OCI-LY7 (cell line): Measurements from ENCODE around the gene VEGFB. TPM values are rescaled to one million over a fixed set of nuclear protein-coding genes. Genes with fewer than 3 reads are reported as not detected.

ENCODE experiments used
- BruUV-seq: library from RNA; stranded (reverse); fragments of 400-500 nt; replicated peaks from 2 replicates; lab custom pipeline; 2021; lab: Mats Ljungman, UMichigan
- CTCF ChIA-PET: fragments of 300-600 bp; sonication (Branson Sonifier 250); formaldehyde crosslinking; loops from one replicate; lab custom pipeline; 2022; ENCODE audit warnings: antibody characterized with exemption; ENCODE audit not compliant: unreplicated experiment; lab: Charles Lee
- POLR2A ChIA-PET: fragments of 300-600 bp; sonication (Branson Sonifier 250); formaldehyde crosslinking; loops from one replicate; lab custom pipeline; 2022; ENCODE audit warnings: antibody characterized with exemption; lab: Charles Lee
- DNase-seq: peaks from one replicate; pipeline ENCODE4 v3.0.0-alpha.2; 2015; ENCODE audit warnings: low spot score
- H2AFZ ChIP-seq: fragments of 200-600 bp; sonication (generic), shearing (Covaris generic); 2 replicates; pipeline ENCODE4 v1.6.1; 2014; ENCODE audit warnings: mild to moderate bottlenecking, antibody characterized with exemption, low read length, moderate library complexity
- H3K27ac ChIP-seq: fragments of 200-600 bp; sonication (generic); 2 replicates; pipeline ENCODE4 v1.5.1; 2014; ENCODE audit warnings: mixed run types, low read depth, mild to moderate bottlenecking, moderate library complexity, low read length, inconsistent platforms; ENCODE audit not compliant: poor library complexity, severe bottlenecking
- H3K36me3 ChIP-seq: fragments of 200-600 bp; sonication (generic); 2 replicates; pipeline ENCODE4 v1.6.1; 2014; ENCODE audit warnings: mild to moderate bottlenecking, antibody characterized with exemption, low read length, moderate library complexity, mixed read lengths; ENCODE audit not compliant: insufficient read depth
- H3K4me1 ChIP-seq: fragments of 200-600 bp; sonication (generic); 2 replicates; pipeline ENCODE4 v1.5.1; 2014; ENCODE audit warnings: mild to moderate bottlenecking, low read length; ENCODE audit not compliant: insufficient read depth, poor library complexity, severe bottlenecking
- H3K4me2 ChIP-seq: fragments of 200-600 bp; sonication (generic); 2 replicates; pipeline ENCODE4 v1.6.1; 2014; ENCODE audit warnings: mild to moderate bottlenecking, low read length
- H3K4me3 ChIP-seq: fragments of 200-600 bp; sonication (generic); 2 replicates; pipeline ENCODE4 v1.5.1; 2014; ENCODE audit warnings: mild to moderate bottlenecking, low read depth, low read length; ENCODE audit not compliant: poor library complexity, severe bottlenecking
- H3K79me2 ChIP-seq: fragments of 200-600 bp; sonication (generic); 2 replicates; pipeline ENCODE4 v1.6.1; 2016; ENCODE audit warnings: low read depth, mild to moderate bottlenecking, low read length, moderate library complexity, mixed read lengths; ENCODE audit not compliant: insufficient read depth
- H3K9me2 ChIP-seq: fragments of 200-600 bp; sonication (generic); 2 replicates; pipeline ENCODE4 v1.6.1; 2016; ENCODE audit warnings: mild to moderate bottlenecking, low read length, mixed read lengths; ENCODE audit not compliant: insufficient read depth
- H3K9me3 ChIP-seq: fragments of 200-600 bp; sonication (generic); 2 replicates; pipeline ENCODE4 v1.6.1; 2014; ENCODE audit warnings: mild to moderate bottlenecking, mixed run types, low read length, mixed read lengths
- H4K20me1 ChIP-seq: fragments of 200-600 bp; sonication (generic); 2 replicates; pipeline ENCODE4 v1.6.1; 2014; ENCODE audit warnings: mild to moderate bottlenecking, antibody characterized with exemption, low read length, moderate library complexity, mixed read lengths; ENCODE audit not compliant: insufficient read depth
- EZH2phosphoT487 ChIP-seq: fragments of 200-600 bp; sonication (generic); IDR thresholded peaks from 2 replicates; pipeline ENCODE4 v1.6.1; 2018; ENCODE audit warnings: low read depth, borderline replicate concordance, mild to moderate bottlenecking, mixed run types, antibody characterized with exemption, low read length, moderate library complexity, mixed read lengths
- intact Hi-C: fragments of 100-400 bp; cut with micrococcal nuclease; formaldehyde crosslinking; loops from one replicate; pipeline ENCODE4 v1.10.0; 2022; ENCODE audit not compliant: unreplicated experiment
- total RNA-seq, 2 experiments: library from RNA; depleted of rRNA in 1 of 2; stranded (reverse); fragments of >200 nt in 1 of 2; shearing (Covaris generic) in 1 of 2; gene quantifications; 2 replicates each; pipeline ENCODE4 v1.2.3, GENCODE V29; 2014 to 2022
- TF ChIP-seq, protein P1 (sequence below): fragments of 200-600 bp; sonication (generic); conservative IDR thresholded peaks from 2 replicates; pipeline ENCODE4 v1.5.1; 2014; ENCODE audit warnings: mild to moderate bottlenecking, antibody characterized with exemption, low read length, moderate library complexity, mixed read lengths

Gene VEGFB
- total RNA-seq, 2 experiments from 2014 or later: 35.3 to 59.6 TPM

- Histone ChIP-seq H3K79me2 (peaks cover 15% of the 10 kb centered on the region), H3K4me2 (peak overlapping the region; percentile 24; the same call in 1 of the 2 replicates), H4K20me1 (no peaks in the 10 kb centered on the region), H3K4me1 (peaks cover 60% of the 10 kb centered on the region), H3K9me2 (no peaks in the 10 kb centered on the region), H3K9me3 (no peaks in the 10 kb centered on the region), H3K27ac (no peak overlapping the region), H3K4me3 (no peak overlapping the region), H2AFZ (no peak overlapping the region), H3K36me3 (peaks cover 5% of the 10 kb centered on the region; the same call in 1 of the 2 replicates)
- POLR2A ChIA-PET: interaction anchor here (0.7 kb wide), 1 partner anchor 68 kb away, joined by 3 read pairs; the partner anchor contains the start of gene PRDX5
- no peak for DNase-seq
- CTCF ChIA-PET: interaction anchor here (0.8 to 1.4 kb wide), 2 partner anchors 9 to 45 kb away, joined by 3 read pairs; no protein-coding TSS in a partner anchor
- TF ChIP-seq, protein P1, sequence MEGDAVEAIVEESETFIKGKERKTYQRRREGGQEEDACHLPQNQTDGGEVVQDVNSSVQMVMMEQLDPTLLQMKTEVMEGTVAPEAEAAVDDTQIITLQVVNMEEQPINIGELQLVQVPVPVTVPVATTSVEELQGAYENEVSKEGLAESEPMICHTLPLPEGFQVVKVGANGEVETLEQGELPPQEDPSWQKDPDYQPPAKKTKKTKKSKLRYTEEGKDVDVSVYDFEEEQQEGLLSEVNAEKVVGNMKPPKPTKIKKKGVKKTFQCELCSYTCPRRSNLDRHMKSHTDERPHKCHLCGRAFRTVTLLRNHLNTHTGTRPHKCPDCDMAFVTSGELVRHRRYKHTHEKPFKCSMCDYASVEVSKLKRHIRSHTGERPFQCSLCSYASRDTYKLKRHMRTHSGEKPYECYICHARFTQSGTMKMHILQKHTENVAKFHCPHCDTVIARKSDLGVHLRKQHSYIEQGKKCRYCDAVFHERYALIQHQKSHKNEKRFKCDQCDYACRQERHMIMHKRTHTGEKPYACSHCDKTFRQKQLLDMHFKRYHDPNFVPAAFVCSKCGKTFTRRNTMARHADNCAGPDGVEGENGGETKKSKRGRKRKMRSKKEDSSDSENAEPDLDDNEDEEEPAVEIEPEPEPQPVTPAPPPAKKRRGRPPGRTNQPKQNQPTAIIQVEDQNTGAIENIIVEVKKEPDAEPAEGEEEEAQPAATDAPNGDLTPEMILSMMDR: no peak
- no peak for TF ChIP-seq EZH2phosphoT487
- no TSS peak for BruUV-seq
- intact Hi-C loops: no loop called here
Observed at GRCh38 chr11:64249563-64250414, 15.4 kb downstream of the VEGFB start.

DNA sequence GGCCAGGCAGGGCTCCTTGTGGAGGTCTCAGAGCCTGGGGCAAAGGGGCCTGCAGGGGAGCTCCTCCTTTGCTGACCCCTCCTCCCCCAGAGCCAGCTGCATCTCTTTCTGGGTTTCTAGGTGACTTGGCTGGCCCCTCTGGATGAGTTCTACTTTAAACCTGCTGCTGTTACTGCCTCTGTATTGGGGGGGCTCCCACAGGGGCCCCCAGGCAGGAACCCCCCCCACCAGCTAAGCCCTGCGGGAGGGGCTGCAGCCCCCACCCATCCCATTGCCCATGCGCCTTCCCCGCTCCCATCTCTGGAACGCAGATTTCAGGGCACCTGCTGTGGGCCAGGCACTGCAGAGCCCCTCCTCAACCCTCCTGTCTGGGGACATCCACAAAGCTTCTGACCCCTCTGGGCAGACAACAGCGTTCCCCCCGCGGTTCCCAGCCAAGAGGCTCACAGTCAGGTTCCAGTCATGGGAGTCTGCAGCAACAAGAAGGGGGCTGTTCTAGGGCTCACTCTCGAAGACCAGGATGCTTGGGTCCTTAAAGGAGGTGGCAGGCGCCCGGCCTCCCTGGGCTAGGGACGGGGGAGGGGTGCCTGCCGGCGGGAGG, 16.1 kb downstream of the VEGFB start:
- Histone ChIP-seq H4K20me1 (no peaks in the 10 kb centered on the region), H3K9me2 (no peaks in the 10 kb centered on the region), H2AFZ (peak overlapping the region; percentile 63; the same call in 1 of the 2 replicates), H3K4me3 (peak overlapping the region; percentile 76), H3K4me2 (peak overlapping the region; percentile 98), H3K4me1 (peaks cover 55% of the 10 kb centered on the region), H3K79me2 (peaks cover 8% of the 10 kb centered on the region), H3K36me3 (no peaks in the 10 kb centered on the region), H3K27ac (no peak overlapping the region), H3K9me3 (no peaks in the 10 kb centered on the region)
- DNase-seq: no peak
- ChIA-PET POLR2A (interaction anchor here (0.7 kb wide), 1 partner anchor 67 kb away, joined by 3 read pairs; the partner anchor contains the start of gene PRDX5), CTCF (interaction anchor here (0.5 to 1.4 kb wide), 2 partner anchors 46 to 494 kb away, joined by 3 read pairs; no protein-coding TSS in a partner anchor)
- intact Hi-C loops: loop anchor here (1.0 kb wide), 1 partner anchor 19 kb away; no protein-coding TSS in a partner anchor
- TF ChIP-seq, protein P1: no peak
- no peak for TF ChIP-seq EZH2phosphoT487
- BruUV-seq: no TSS peak
